Neural progenitor cell (in vitro differentiated cells): ENCODE results near the gene SMYD5. TPM values are rescaled to one million over a fixed set of nuclear protein-coding genes. Genes with fewer than 3 reads are reported as not detected.
"Not testable (repeated sequence)": the region's sequence is repeated elsewhere in the genome, so short reads cannot be mapped to it uniquely, and the experiment has no call there.

Experiments
- DNase-seq: peaks from one replicate; pipeline ENCODE4 v3.0.0-alpha.2; 2016; ENCODE audit warnings: low spot score
- H2AFZ ChIP-seq: fragments of 200-600 bp; sonication (generic); replicated peaks from 2 replicates; pipeline ENCODE4 v1.6.1; 2016; ENCODE audit warnings: antibody characterized with exemption
- H3F3A ChIP-seq: fragments of 200-600 bp; sonication (generic); 2 replicates; pipeline ENCODE4 v1.6.1; 2016; ENCODE audit warnings: antibody characterized with exemption, low read depth
- H3K27ac ChIP-seq: fragments of 200-600 bp; sonication (generic); 2 replicates; pipeline ENCODE4 v1.5.1; 2016; ENCODE audit warnings: mild to moderate bottlenecking
- H3K27me3 ChIP-seq: fragments of 200-600 bp; sonication (generic); 2 replicates; pipeline ENCODE4 v1.6.1; 2016; ENCODE audit warnings: mild to moderate bottlenecking, moderate library complexity
- H3K36me3 ChIP-seq: fragments of 200-600 bp; sonication (generic); 2 replicates; pipeline ENCODE4 v1.5.1; 2016
- H3K4me1 ChIP-seq: fragments of 200-600 bp; sonication (generic); 2 replicates; pipeline ENCODE4 v1.6.1; 2016; ENCODE audit warnings: mixed run types
- H3K4me2 ChIP-seq: fragments of 200-600 bp; sonication (generic); 2 replicates; pipeline ENCODE4 v1.6.1; 2016
- H3K4me3 ChIP-seq: fragments of 200-600 bp; sonication (generic); 2 replicates; pipeline ENCODE4 v1.5.1; 2016
- H3K79me2 ChIP-seq: fragments of 200-600 bp; sonication (generic); 2 replicates; pipeline ENCODE4 v1.6.1; 2016; ENCODE audit warnings: low read depth
- H3K9ac ChIP-seq: fragments of 200-600 bp; sonication (generic); 2 replicates; pipeline ENCODE4 v1.6.1; 2016
- H3K9me3 ChIP-seq: fragments of 200-600 bp; sonication (generic); 2 replicates; pipeline ENCODE4 v1.5.1; 2016; ENCODE audit warnings: low read depth
- H4K20me1 ChIP-seq: fragments of 200-600 bp; sonication (generic); 2 replicates; pipeline ENCODE4 v1.6.1; 2016; ENCODE audit warnings: low read depth
- H3K27ac Mint-ChIP-seq: 3 replicates; pipeline ENCODE4 v1.8.0; 2021; ENCODE audit warnings: mixed read lengths
- H3K27me3 Mint-ChIP-seq: 2 replicates; pipeline ENCODE4 v1.8.0; 2022; ENCODE audit warnings: low read depth, mild to moderate bottlenecking, inconsistent platforms, moderate library complexity, mixed read lengths; ENCODE audit not compliant: insufficient read depth
- H3K36me3 Mint-ChIP-seq: 3 replicates; pipeline ENCODE4 v1.8.0; 2021; ENCODE audit warnings: mixed read lengths
- H3K4me1 Mint-ChIP-seq: 3 replicates; pipeline ENCODE4 v1.8.0; 2021; ENCODE audit warnings: mixed read lengths
- H3K4me3 Mint-ChIP-seq: 3 replicates; pipeline ENCODE4 v1.8.0; 2021; ENCODE audit warnings: mild to moderate bottlenecking, moderate library complexity, mixed read lengths
- H3K9me3 Mint-ChIP-seq: 3 replicates; pipeline ENCODE4 v1.8.0; 2020; ENCODE audit warnings: mixed read lengths
- EZH2 ChIP-seq: fragments of 200-600 bp; sonication (generic); IDR thresholded peaks from 2 replicates; pipeline ENCODE4 v1.6.1; 2017; ENCODE audit warnings: antibody characterized with exemption, mild to moderate bottlenecking, moderate library complexity
- EZH2phosphoT487 ChIP-seq: fragments of 200-600 bp; sonication (generic); IDR thresholded peaks from 2 replicates; pipeline ENCODE4 v1.6.1; 2017; ENCODE audit warnings: antibody characterized with exemption
- total RNA-seq: library from RNA; depleted of rRNA; stranded (reverse); fragments of >200 nt; gene quantifications from 2 replicates; pipeline ENCODE4 v1.2.3, GENCODE V29; 2015; ENCODE audit warnings: low replicate concordance
- TF ChIP-seq, protein P1 (sequence below): fragments of 200-600 bp; sonication (generic); IDR thresholded peaks from 2 replicates; pipeline ENCODE4 v1.5.1; 2017; ENCODE audit warnings: antibody characterized with exemption, mild to moderate bottlenecking

Gene SMYD5
- total RNA-seq, 1 donor from 2014 or later = 21.0 TPM

DNA sequence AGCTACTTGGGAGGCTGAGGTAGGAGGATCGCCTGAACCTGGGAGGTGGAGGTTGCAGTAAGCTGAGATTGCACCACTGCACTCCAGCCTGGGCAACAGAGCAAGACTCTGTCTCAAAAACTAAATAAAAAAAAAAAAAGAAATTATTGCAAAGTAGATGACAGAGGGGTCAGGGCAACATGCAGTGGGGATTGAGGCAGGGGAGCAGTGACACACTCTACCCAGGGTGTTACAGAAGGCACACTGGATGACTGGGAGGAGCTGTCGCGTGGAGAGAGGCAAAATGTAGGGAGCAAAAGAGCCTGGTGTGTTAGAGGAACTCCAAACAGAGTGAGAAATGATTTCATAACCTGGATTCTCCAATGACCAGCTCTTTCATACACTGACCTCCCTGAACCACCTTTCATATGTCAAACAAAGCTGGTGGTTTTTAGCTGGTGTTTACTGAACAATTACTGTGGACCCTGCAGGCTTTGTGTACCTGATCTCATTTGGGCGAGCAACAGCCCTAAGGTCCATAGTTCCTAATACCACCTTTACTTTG, 48.1 kb downstream of the SMYD5 start:
- no peaks in the 10 kb centered on the region for H3K36me3 Mint-ChIP-seq
- no peaks in the 10 kb centered on the region for H3K9me3 ChIP-seq
- no peaks in the 10 kb centered on the region for H3K9me3 Mint-ChIP-seq
- H3F3A ChIP-seq = no peaks in the 10 kb centered on the region
- H3K4me1 Mint-ChIP-seq = no peaks in the 10 kb centered on the region
- peaks cover 10% of the 10 kb centered on the region for H3K27me3 Mint-ChIP-seq
- H3K27ac Mint-ChIP-seq = no peak overlapping the region
- H3K27me3 ChIP-seq = peaks cover 2% of the 10 kb centered on the region
- no peaks in the 10 kb centered on the region for H3K79me2 ChIP-seq
- no peak overlapping the region for H3K9ac ChIP-seq
- H3K4me3 Mint-ChIP-seq = no peak overlapping the region
- no peak overlapping the region for H3K27ac ChIP-seq
- no peak overlapping the region for H3K4me3 ChIP-seq
- H3K4me2 ChIP-seq = no peak overlapping the region
- TF ChIP-seq EZH2phosphoT487 = no peak
- no peak for TF ChIP-seq EZH2
- TF ChIP-seq, protein P1, sequence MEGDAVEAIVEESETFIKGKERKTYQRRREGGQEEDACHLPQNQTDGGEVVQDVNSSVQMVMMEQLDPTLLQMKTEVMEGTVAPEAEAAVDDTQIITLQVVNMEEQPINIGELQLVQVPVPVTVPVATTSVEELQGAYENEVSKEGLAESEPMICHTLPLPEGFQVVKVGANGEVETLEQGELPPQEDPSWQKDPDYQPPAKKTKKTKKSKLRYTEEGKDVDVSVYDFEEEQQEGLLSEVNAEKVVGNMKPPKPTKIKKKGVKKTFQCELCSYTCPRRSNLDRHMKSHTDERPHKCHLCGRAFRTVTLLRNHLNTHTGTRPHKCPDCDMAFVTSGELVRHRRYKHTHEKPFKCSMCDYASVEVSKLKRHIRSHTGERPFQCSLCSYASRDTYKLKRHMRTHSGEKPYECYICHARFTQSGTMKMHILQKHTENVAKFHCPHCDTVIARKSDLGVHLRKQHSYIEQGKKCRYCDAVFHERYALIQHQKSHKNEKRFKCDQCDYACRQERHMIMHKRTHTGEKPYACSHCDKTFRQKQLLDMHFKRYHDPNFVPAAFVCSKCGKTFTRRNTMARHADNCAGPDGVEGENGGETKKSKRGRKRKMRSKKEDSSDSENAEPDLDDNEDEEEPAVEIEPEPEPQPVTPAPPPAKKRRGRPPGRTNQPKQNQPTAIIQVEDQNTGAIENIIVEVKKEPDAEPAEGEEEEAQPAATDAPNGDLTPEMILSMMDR = no peak
- peaks cover 5% of the 10 kb centered on the region for H4K20me1 ChIP-seq
- no peak overlapping the region for H2AFZ ChIP-seq
- no peak for DNase-seq
- no peaks in the 10 kb centered on the region for H3K36me3 ChIP-seq
- no peaks in the 10 kb centered on the region for H3K4me1 ChIP-seq

- not testable (repeated sequence) for H3K79me2 ChIP-seq, H3K27ac ChIP-seq, H3K4me1 Mint-ChIP-seq, H3K36me3 Mint-ChIP-seq, H3K27me3 ChIP-seq, H3K9me3 Mint-ChIP-seq, H3K4me1 ChIP-seq, H3K4me2 ChIP-seq, H3K36me3 ChIP-seq, H3K4me3 Mint-ChIP-seq, H3K9me3 ChIP-seq, H3F3A ChIP-seq, DNase-seq, H3K27ac Mint-ChIP-seq, H3K9ac ChIP-seq, H2AFZ ChIP-seq, H3K4me3 ChIP-seq
- peaks cover 12% of the 10 kb centered on the region for H3K27me3 Mint-ChIP-seq
- H4K20me1 ChIP-seq = peaks cover 11% of the 10 kb centered on the region
These were observed 48.8 kb downstream of the SMYD5 start for GRCh38 chr2:73262691-73263429.

DNA sequence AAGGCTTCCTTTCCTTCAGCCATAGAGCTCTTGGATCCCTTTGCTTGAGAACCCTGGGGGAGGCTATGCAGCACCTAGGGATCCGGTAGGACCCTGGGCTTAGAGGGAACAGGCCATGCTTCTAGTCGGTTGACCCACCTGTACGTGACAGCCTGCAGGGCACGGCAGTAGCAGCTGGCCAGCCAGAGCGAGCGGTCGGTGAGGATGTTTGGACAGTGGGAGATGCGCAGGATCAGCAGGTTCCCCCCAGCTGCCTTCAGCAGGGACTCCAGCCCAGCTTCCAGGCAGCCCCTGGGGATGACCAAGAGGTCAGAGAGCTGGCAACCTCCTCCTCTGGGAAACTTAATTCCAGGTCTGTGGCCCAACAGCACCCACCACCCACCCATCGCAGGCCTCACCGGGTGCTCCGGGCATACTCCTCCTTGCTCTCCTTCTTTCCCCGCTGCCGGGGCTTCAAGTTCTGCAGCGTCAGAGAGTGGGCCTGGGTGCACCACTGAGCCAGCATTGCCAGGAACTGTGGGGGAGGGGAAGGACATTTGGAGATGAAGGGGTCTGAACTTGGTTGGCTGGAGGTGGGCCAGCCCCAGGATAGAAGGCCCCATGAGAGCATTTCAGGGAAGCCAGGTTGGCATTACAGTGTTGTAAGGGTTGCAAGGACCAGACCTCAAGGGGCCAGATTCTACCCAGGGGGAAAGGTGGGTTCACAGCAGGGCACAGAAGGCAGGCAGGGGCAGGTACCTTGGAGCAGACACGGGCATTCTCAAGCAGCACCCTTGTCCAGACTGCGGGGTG, 49.7 kb downstream of the SMYD5 start:
- H3K4me2 ChIP-seq = no peak overlapping the region
- no peak overlapping the region for H3K27ac ChIP-seq
- no peaks in the 10 kb centered on the region for H3F3A ChIP-seq
- no peak overlapping the region for H3K4me3 ChIP-seq
- H3K9me3 Mint-ChIP-seq = no peaks in the 10 kb centered on the region
- H3K4me1 Mint-ChIP-seq = peaks cover 4% of the 10 kb centered on the region
- DNase-seq = no peak
- H3K27ac Mint-ChIP-seq = peak overlapping the region; percentile 48
- H3K79me2 ChIP-seq = no peaks in the 10 kb centered on the region
- H3K27me3 ChIP-seq = peaks cover 18% of the 10 kb centered on the region
- H3K36me3 ChIP-seq = no peaks in the 10 kb centered on the region
- peaks cover 20% of the 10 kb centered on the region for H3K27me3 Mint-ChIP-seq
- H3K9me3 ChIP-seq = no peaks in the 10 kb centered on the region
- TF ChIP-seq, protein P1 = no peak
- TF ChIP-seq EZH2 = no peak
- TF ChIP-seq EZH2phosphoT487 = no peak
- no peak overlapping the region for H2AFZ ChIP-seq
- H3K4me1 ChIP-seq = no peaks in the 10 kb centered on the region
- no peak overlapping the region for H3K4me3 Mint-ChIP-seq
- H3K36me3 Mint-ChIP-seq = no peaks in the 10 kb centered on the region
- H3K9ac ChIP-seq = no peak overlapping the region
- peaks cover 20% of the 10 kb centered on the region for H4K20me1 ChIP-seq

GRCh38 chr2:73264332-73264606, 50.2 kb downstream of the SMYD5 start:
- H3K9me3 Mint-ChIP-seq = no peaks in the 10 kb centered on the region
- H2AFZ ChIP-seq = no peak overlapping the region
- no peak overlapping the region for H3K4me3 Mint-ChIP-seq
- H4K20me1 ChIP-seq = peaks cover 20% of the 10 kb centered on the region
- no peaks in the 10 kb centered on the region for H3F3A ChIP-seq
- no peak overlapping the region for H3K9ac ChIP-seq
- no peaks in the 10 kb centered on the region for H3K79me2 ChIP-seq
- no peak for TF ChIP-seq EZH2phosphoT487
- H3K36me3 Mint-ChIP-seq = no peaks in the 10 kb centered on the region
- no peaks in the 10 kb centered on the region for H3K9me3 ChIP-seq
- no peak overlapping the region for H3K27ac Mint-ChIP-seq
- H3K4me1 Mint-ChIP-seq = peaks cover 4% of the 10 kb centered on the region
- peaks cover 23% of the 10 kb centered on the region for H3K27me3 ChIP-seq
- DNase-seq = no peak
- no peak overlapping the region for H3K4me2 ChIP-seq
- no peaks in the 10 kb centered on the region for H3K4me1 ChIP-seq
- peaks cover 21% of the 10 kb centered on the region for H3K27me3 Mint-ChIP-seq
- no peak overlapping the region for H3K27ac ChIP-seq
- H3K4me3 ChIP-seq = no peak overlapping the region
- no peaks in the 10 kb centered on the region for H3K36me3 ChIP-seq
